T-helper 1 cell treated with Interleukin-12 subunit alpha and Interleukin-12 subunit beta and Interleukin-4 antibody, amounts not matched to agents 30 μg/mL and 1 μg/mL, for 36 hours (primary cell): ENCODE measurements around the gene CHRNA9.

Experiments
- H3K27ac Mint-ChIP-seq: one replicate; pipeline ENCODE4 v1.8.0; 2021; ENCODE audit warnings: mild to moderate bottlenecking, mixed read lengths
- H3K27me3 Mint-ChIP-seq: one replicate; pipeline ENCODE4 v1.8.0; 2021; ENCODE audit warnings: low read depth, mixed read lengths
- H3K36me3 Mint-ChIP-seq: one replicate; pipeline ENCODE4 v1.8.0; 2021; ENCODE audit warnings: low read depth, mixed read lengths
- H3K4me1 Mint-ChIP-seq: one replicate; pipeline ENCODE4 v1.8.0; 2021; ENCODE audit warnings: low read depth, mixed read lengths
- H3K4me3 Mint-ChIP-seq: one replicate; pipeline ENCODE4 v1.8.0; 2021; ENCODE audit warnings: mild to moderate bottlenecking, moderate library complexity, mixed read lengths
- H3K9me3 Mint-ChIP-seq: one replicate; pipeline ENCODE4 v1.8.0; 2021; ENCODE audit warnings: mixed read lengths

CHRNA9 gene

GRCh38 chr4:40401631-40402030 lies 66.5 kb downstream of the CHRNA9 start:
- H3K27ac Mint-ChIP-seq, result no peak overlapping the region
- H3K4me3 Mint-ChIP-seq, result no peak overlapping the region
- H3K4me1 Mint-ChIP-seq, result no peaks in the 10 kb centered on the region
- H3K9me3 Mint-ChIP-seq, result peaks cover 17% of the 10 kb centered on the region
- peaks cover 4% of the 10 kb centered on the region for H3K36me3 Mint-ChIP-seq
- H3K27me3 Mint-ChIP-seq, result no peaks in the 10 kb centered on the region

DNA sequence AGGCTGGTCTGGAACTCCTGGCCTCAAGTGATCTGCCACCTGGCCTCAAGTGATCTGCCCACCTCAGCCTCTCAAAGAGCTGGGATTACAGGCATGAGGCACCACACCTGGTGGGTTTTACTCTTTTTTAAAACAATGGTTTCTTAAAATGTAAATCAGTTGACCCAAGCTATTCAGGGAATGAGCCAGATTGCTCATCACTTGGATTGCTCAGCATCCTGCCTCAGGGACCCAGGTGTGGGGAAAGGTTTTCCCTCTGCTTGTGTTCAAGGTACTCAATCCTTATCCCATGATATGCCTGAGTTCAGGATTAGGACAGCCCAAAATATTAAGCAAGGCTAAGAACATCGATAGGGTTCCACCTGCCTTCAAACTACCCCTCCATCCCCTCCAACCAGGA lies 67.4 kb downstream of the CHRNA9 start:
- Mint-ChIP-seq H3K36me3 (peaks cover 9% of the 10 kb centered on the region), H3K4me3 (no peak overlapping the region), H3K4me1 (no peaks in the 10 kb centered on the region), H3K9me3 (peaks cover 27% of the 10 kb centered on the region), H3K27ac (no peak overlapping the region), H3K27me3 (no peaks in the 10 kb centered on the region)

DNA sequence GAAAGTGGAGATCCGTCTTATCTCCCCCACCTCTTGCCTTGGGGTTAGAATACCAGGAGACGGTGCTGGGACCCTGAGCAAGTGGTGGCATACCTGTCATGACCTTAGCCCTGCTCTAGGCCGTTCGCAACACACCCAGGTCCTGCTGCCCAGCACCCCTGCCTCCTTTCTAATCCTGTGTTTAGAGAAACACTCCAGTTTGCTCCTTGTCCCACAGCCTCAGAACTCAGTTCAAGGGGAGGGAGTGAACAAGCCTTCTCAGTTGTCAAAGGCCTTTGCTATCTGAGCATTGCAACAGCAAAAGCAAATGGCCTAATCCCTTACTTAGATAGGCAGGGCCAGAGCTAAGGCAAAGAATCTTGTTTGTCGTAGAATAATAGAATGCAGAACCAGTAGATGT lies 67.9 kb downstream of the CHRNA9 start:
- H3K27me3 Mint-ChIP-seq, result no peaks in the 10 kb centered on the region
- no peak overlapping the region for H3K4me3 Mint-ChIP-seq
- peaks cover 12% of the 10 kb centered on the region for H3K36me3 Mint-ChIP-seq
- peaks cover 31% of the 10 kb centered on the region for H3K9me3 Mint-ChIP-seq
- H3K27ac Mint-ChIP-seq, result no peak overlapping the region
- no peaks in the 10 kb centered on the region for H3K4me1 Mint-ChIP-seq
